Keratinocyte (primary cell): ENCODE results near the gene RPL18A. TPM values are rescaled to one million over a fixed set of nuclear protein-coding genes. Genes with fewer than 3 reads are reported as not detected.

ENCODE experiments used
- DNase-seq: peaks from one replicate; pipeline ENCODE4 v3.0.0-alpha.2; 2011; ENCODE audit warnings: low read depth, missing footprints, low spot score
- FAIRE-seq: peaks from 2 replicates; lab custom pipeline; 2011; peaks lifted over from hg19 to GRCh38; lab: Jason Lieb, UNC
- H2AFZ ChIP-seq: 2 replicates; pipeline ENCODE4 v1.6.0; 2012; ENCODE audit warnings: low read length, control low read depth, inconsistent platforms; ENCODE audit not compliant: control insufficient read depth
- H3K27ac ChIP-seq: 2 replicates; pipeline ENCODE4 v1.5.1; 2011; ENCODE audit warnings: low read length; ENCODE audit not compliant: control insufficient read depth, insufficient read depth
- H3K27me3 ChIP-seq: 3 replicates; pipeline ENCODE4 v1.6.0; 2011; ENCODE audit warnings: low read length; ENCODE audit not compliant: control insufficient read depth, insufficient read depth; ENCODE audit errors: extremely low read depth
- H3K36me3 ChIP-seq, 2 experiments: 2 replicates in 1 of 2; 3 replicates in 1 of 2; pipeline ENCODE4 v1.5.1; 2011; ENCODE audit warnings: low read length in 2 of 2, mild to moderate bottlenecking in 1 of 2; ENCODE audit not compliant: control insufficient read depth in 2 of 2, insufficient read depth in 2 of 2; ENCODE audit errors: extremely low read depth in 1 of 2
- H3K4me1 ChIP-seq: 3 replicates; pipeline ENCODE4 v1.5.1; 2011; ENCODE audit warnings: low read length; ENCODE audit not compliant: control insufficient read depth, insufficient read depth; ENCODE audit errors: extremely low read depth
- H3K4me2 ChIP-seq: 3 replicates; pipeline ENCODE4 v1.6.0; 2011; ENCODE audit warnings: low read depth, low read length; ENCODE audit not compliant: control insufficient read depth, insufficient read depth; ENCODE audit errors: extremely low read depth
- H3K4me3 ChIP-seq, 3 experiments: fragments of 200-600 bp in 1 of 3; sonication (generic) in 1 of 3; 2 replicates in 2 of 3; 3 replicates in 1 of 3; pipeline ENCODE4 v1.5.1; 2011 to 2016; ENCODE audit warnings: low read length in 3 of 3, mild to moderate bottlenecking in 3 of 3, control low read depth in 2 of 3, inconsistent platforms in 1 of 3, low read depth in 1 of 3, mixed read lengths in 1 of 3, mixed run types in 1 of 3, moderate library complexity in 1 of 3; ENCODE audit not compliant: control insufficient read depth in 2 of 3, insufficient read depth in 2 of 3; ENCODE audit errors: extremely low read depth in 1 of 3
- H3K79me2 ChIP-seq: 2 replicates; pipeline ENCODE4 v1.6.0; 2012; ENCODE audit warnings: low read length; ENCODE audit not compliant: control insufficient read depth, insufficient read depth
- H3K9ac ChIP-seq: 3 replicates; pipeline ENCODE4 v1.6.0; 2011; ENCODE audit warnings: low read length; ENCODE audit not compliant: control insufficient read depth, insufficient read depth; ENCODE audit errors: extremely low read depth
- H3K9me1 ChIP-seq: 3 replicates; pipeline ENCODE4 v1.6.0; 2011; ENCODE audit warnings: low read length; ENCODE audit not compliant: control insufficient read depth, insufficient read depth; ENCODE audit errors: extremely low read depth
- H3K9me3 ChIP-seq: 2 replicates; pipeline ENCODE4 v1.5.1; 2012; ENCODE audit warnings: low read depth, low read length; ENCODE audit not compliant: control insufficient read depth
- H4K20me1 ChIP-seq: 3 replicates; pipeline ENCODE4 v1.6.0; 2011; ENCODE audit warnings: low read length; ENCODE audit not compliant: control insufficient read depth, insufficient read depth; ENCODE audit errors: extremely low read depth
- CTCF ChIP-seq, 3 experiments: IDR thresholded peaks in 1 of 3; conservative IDR thresholded peaks in 1 of 3; optimal IDR thresholded peaks in 1 of 3; 2 replicates in 2 of 3; 3 replicates in 1 of 3; pipeline versions ENCODE3 to v1.5.1; 2011; ENCODE audit warnings: low read length in 3 of 3, mild to moderate bottlenecking in 3 of 3, moderate library complexity in 2 of 3, control low read depth in 1 of 3, inconsistent platforms in 1 of 3; ENCODE audit not compliant: insufficient read depth in 2 of 3; ENCODE audit errors: extremely low read depth in 1 of 3
- EZH2 ChIP-seq: IDR thresholded peaks from one replicate; pipeline ENCODE4 v1.6.1; 2012; ENCODE audit warnings: inconsistent platforms, mild to moderate bottlenecking, low read length, moderate library complexity
- dilution Hi-C: fragments of 300-500 bp; cut with MboI; formaldehyde crosslinking; loops from one replicate; pipeline ENCODE4 v1.7.0; 2020; ENCODE audit warnings: low sequenced_read_pairs; ENCODE audit not compliant: extremely low pct_ligation_motif_present
- polyA plus RNA-seq, 5 experiments: library from polyadenylated mRNA; depleted of rRNA in 3 of 5; stranded (reverse) in 3 of 5; stranded (forward) in 1 of 5; unstranded in 1 of 5; fragments of >200 nt; gene quantifications; 1 replicate in 1 of 5; 2 replicates in 3 of 5; 3 replicates in 1 of 5; pipeline versions ENCODE4 v1.2.1 to v1.2.3, GENCODE V29; 2011 to 2012; ENCODE audit warnings: missing spikeins in 2 of 5, low read depth in 1 of 5, low replicate concordance in 1 of 5

RPL18A gene
- polyA plus RNA-seq, 1 donor (not counting 4 experiments of a cell fraction or from before 2014, with no cell fraction given): 1,044 TPM

- Histone ChIP-seq H3K36me3 (no peaks in the 10 kb centered on the region), H3K79me2 (no peaks in the 10 kb centered on the region), H3K9ac (peak overlapping the region; percentile 44), H3K4me2 (peak overlapping the region; percentile 79), H3K4me1 (peaks cover 7% of the 10 kb centered on the region), H3K4me3 (peak overlapping the region; percentile 43 to 76 (median 54)), H4K20me1 (no peaks in the 10 kb centered on the region), H2AFZ (peak overlapping the region; percentile 92), H3K9me3 (no peaks in the 10 kb centered on the region), H3K27me3 (peaks cover 5% of the 10 kb centered on the region), H3K9me1 (no peaks in the 10 kb centered on the region), H3K27ac (no peak overlapping the region)
- dilution Hi-C loops: no loop called here
- DNase-seq (no peak), FAIRE-seq (no peak)
- TF ChIP-seq CTCF (optimal IDR thresholded peaks at IDR 0.05 in 1 of 3, IDR thresholded peaks at IDR 0.05 in 1 of 3, conservative IDR thresholded peaks at IDR 0.05 in 1 of 3; ENCODE audit: extremely low read depth in 1 of 3, insufficient read depth in 2 of 3, low read length in 3 of 3) (no peak), EZH2 (no peak)
Observed at GRCh38 chr19:17831419-17831888, 28.3 kb upstream of the RPL18A start.

GRCh38 chr19:17832443-17833208 lies 27.1 kb upstream of the RPL18A start:
- Histone ChIP-seq H4K20me1 (no peaks in the 10 kb centered on the region), H3K79me2 (no peaks in the 10 kb centered on the region), H3K4me2 (no peak overlapping the region), H2AFZ (no peak overlapping the region), H3K9me1 (no peaks in the 10 kb centered on the region), H3K9ac (no peak overlapping the region), H3K27ac (no peak overlapping the region), H3K27me3 (peaks cover 5% of the 10 kb centered on the region), H3K9me3 (no peaks in the 10 kb centered on the region), H3K4me1 (peaks cover 7% of the 10 kb centered on the region), H3K36me3 (no peaks in the 10 kb centered on the region), H3K4me3 (no peak overlapping the region)
- FAIRE-seq: no peak
- no peak for TF ChIP-seq EZH2
- TF ChIP-seq CTCF (optimal IDR thresholded peaks at IDR 0.05 in 1 of 3, IDR thresholded peaks at IDR 0.05 in 1 of 3, conservative IDR thresholded peaks at IDR 0.05 in 1 of 3; ENCODE audit: extremely low read depth in 1 of 3, insufficient read depth in 2 of 3, low read length in 3 of 3): no peak
- dilution Hi-C loops: no loop called here
- no peak for DNase-seq
